ENCODE data around the gene DUSP16. TPM values are rescaled to one million over a fixed set of nuclear protein-coding genes. Genes with fewer than 3 reads are reported as not detected.

DUSP16 gene
- total RNA-seq, 1 experiment from 2014 or later = 10.6 TPM

DNA sequence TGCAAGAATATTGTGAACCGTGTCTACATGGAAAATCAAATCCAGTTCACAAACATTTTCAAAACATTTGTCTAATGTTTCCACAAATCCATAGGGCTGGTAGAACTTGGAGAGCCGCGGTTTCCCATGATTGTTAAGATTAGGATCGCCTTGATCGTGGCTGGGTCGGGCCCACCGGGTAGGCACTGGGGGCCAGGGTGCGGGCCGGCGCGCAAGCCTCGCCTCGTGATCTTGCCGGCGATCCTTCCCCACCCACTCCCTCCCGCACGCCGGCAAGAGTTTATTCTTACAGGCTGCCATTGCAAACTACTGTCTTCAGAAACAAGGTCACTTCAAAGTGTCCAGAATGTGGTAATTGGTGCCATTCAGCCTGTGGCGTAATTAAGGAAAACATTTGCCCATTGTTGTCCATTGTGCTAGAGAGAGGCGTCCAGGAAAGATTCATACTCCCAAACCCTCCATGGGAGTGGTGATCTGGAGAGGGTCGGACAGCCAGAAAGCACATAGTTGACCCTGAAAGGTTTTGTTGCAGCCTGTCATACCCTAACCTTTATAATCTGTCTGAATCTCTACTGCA lies 110.2 kb downstream of the DUSP16 start:
- CTCF ChIA-PET = no interaction called here
- no TSS peak for BruUV-seq (replicated peaks)
- Histone ChIP-seq H3K27me3 (replicated peaks; ENCODE audit: insufficient read depth, low read depth, low read length, poor library complexity) (no peaks in the 10 kb centered on the region), H3K9me3 (ENCODE audit: low read depth, low read length, poor library complexity, severe bottlenecking) (no peaks in the 10 kb centered on the region), H3K4me3 (ENCODE audit: low read depth, low read length, poor library complexity, severe bottlenecking) (no peak overlapping the region), H3K36me3 (ENCODE audit: insufficient read depth, low read length, poor library complexity, severe bottlenecking) (no peaks in the 10 kb centered on the region), H3K27ac (ENCODE audit: low read depth, low read length, poor library complexity, severe bottlenecking) (no peak overlapping the region), H3K4me1 (ENCODE audit: insufficient read depth, low read length, poor library complexity, severe bottlenecking) (no peaks in the 10 kb centered on the region)
- no peak for DNase-seq (ENCODE audit: low spot score)
- POLR2A ChIA-PET (ENCODE audit: low non-redundant PET) = no interaction called here
- TF ChIP-seq, protein P1, sequence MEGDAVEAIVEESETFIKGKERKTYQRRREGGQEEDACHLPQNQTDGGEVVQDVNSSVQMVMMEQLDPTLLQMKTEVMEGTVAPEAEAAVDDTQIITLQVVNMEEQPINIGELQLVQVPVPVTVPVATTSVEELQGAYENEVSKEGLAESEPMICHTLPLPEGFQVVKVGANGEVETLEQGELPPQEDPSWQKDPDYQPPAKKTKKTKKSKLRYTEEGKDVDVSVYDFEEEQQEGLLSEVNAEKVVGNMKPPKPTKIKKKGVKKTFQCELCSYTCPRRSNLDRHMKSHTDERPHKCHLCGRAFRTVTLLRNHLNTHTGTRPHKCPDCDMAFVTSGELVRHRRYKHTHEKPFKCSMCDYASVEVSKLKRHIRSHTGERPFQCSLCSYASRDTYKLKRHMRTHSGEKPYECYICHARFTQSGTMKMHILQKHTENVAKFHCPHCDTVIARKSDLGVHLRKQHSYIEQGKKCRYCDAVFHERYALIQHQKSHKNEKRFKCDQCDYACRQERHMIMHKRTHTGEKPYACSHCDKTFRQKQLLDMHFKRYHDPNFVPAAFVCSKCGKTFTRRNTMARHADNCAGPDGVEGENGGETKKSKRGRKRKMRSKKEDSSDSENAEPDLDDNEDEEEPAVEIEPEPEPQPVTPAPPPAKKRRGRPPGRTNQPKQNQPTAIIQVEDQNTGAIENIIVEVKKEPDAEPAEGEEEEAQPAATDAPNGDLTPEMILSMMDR (conservative IDR thresholded peaks at IDR 0.05; ENCODE audit: low read depth, low read length) = no peak
- no peak for TF ChIP-seq EZH2 (IDR thresholded peaks at IDR 0.05; ENCODE audit: borderline replicate concordance, low read depth, low read length, poor library complexity, severe bottlenecking)
- intact Hi-C loops (cut with micrococcal nuclease; ENCODE audit: unreplicated experiment) = no loop called here

DNA sequence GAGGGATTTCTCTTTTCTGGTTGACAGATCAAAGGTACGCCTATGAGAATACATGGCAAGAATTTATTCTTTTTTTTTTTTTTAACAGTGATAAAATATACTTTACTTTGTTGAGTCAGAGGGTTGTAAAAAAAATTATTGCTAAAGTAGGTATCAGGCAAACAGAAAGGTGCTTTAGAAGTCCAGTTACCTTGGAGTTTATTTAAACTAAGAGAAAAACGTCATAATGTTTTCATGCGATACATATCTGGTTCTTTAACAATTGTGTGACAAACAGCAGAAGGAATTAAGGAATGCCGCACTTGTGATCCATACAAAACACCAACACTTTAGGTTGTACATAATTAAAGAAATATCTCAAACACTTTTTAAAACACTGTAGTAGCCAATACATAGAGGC lies 111.6 kb downstream of the DUSP16 start:
- H3K9me3 ChIP-seq (ENCODE audit: low read depth, low read length, poor library complexity, severe bottlenecking) = no peaks in the 10 kb centered on the region
- H3K4me3 ChIP-seq (ENCODE audit: low read depth, low read length, poor library complexity, severe bottlenecking) = no peak overlapping the region
- DNase-seq (ENCODE audit: low spot score) = no peak
- no peaks in the 10 kb centered on the region for H3K4me1 ChIP-seq (ENCODE audit: insufficient read depth, low read length, poor library complexity, severe bottlenecking)
- intact Hi-C loops (cut with micrococcal nuclease; ENCODE audit: unreplicated experiment) = no loop called here
- POLR2A ChIA-PET (ENCODE audit: low non-redundant PET) = no interaction called here
- no peaks in the 10 kb centered on the region for H3K27me3 ChIP-seq (replicated peaks; ENCODE audit: insufficient read depth, low read depth, low read length, poor library complexity)
- TF ChIP-seq EZH2 (IDR thresholded peaks at IDR 0.05; ENCODE audit: borderline replicate concordance, low read depth, low read length, poor library complexity, severe bottlenecking) = no peak
- TF ChIP-seq, protein P1 (conservative IDR thresholded peaks at IDR 0.05; ENCODE audit: low read depth, low read length) = no peak
- no peaks in the 10 kb centered on the region for H3K36me3 ChIP-seq (ENCODE audit: insufficient read depth, low read length, poor library complexity, severe bottlenecking)
- BruUV-seq (replicated peaks) = no TSS peak
- CTCF ChIA-PET = no interaction called here
- no peak overlapping the region for H3K27ac ChIP-seq (ENCODE audit: low read depth, low read length, poor library complexity, severe bottlenecking)

DNA sequence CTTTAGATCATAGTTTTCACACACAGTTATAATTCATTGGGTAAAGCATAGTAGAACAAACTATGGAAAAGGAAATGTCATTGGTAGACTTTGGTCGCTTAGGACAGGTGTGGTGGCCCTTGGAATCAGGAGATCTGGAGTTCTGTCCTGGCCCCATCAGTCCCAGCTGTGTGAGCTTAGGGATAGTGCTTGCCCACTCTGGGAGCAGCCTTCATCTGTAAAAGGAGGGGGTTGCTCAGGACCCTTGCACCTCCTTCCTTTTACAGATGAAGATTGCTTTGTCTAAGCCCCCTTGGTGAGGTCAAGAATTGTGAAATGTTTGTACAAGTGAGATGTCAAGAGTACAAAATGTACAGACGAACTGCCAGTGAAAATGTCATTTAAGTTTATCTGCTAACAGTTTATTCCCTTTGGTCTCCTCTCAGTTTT lies 112.6 kb downstream of the DUSP16 start:
- POLR2A ChIA-PET (ENCODE audit: low non-redundant PET) = no interaction called here
- intact Hi-C loops (cut with micrococcal nuclease; ENCODE audit: unreplicated experiment) = no loop called here

More for the DNA sequence above, 112.6 kb downstream of the DUSP16 start:
- Histone ChIP-seq H3K4me1 (ENCODE audit: insufficient read depth, low read length, poor library complexity, severe bottlenecking) (no peaks in the 10 kb centered on the region), H3K27me3 (replicated peaks; ENCODE audit: insufficient read depth, low read depth, low read length, poor library complexity) (no peaks in the 10 kb centered on the region), H3K9me3 (ENCODE audit: low read depth, low read length, poor library complexity, severe bottlenecking) (no peaks in the 10 kb centered on the region), H3K27ac (ENCODE audit: low read depth, low read length, poor library complexity, severe bottlenecking) (no peak overlapping the region), H3K36me3 (ENCODE audit: insufficient read depth, low read length, poor library complexity, severe bottlenecking) (no peaks in the 10 kb centered on the region), H3K4me3 (ENCODE audit: low read depth, low read length, poor library complexity, severe bottlenecking) (no peak overlapping the region)
- no peak for TF ChIP-seq EZH2 (IDR thresholded peaks at IDR 0.05; ENCODE audit: borderline replicate concordance, low read depth, low read length, poor library complexity, severe bottlenecking)
- TF ChIP-seq, protein P1 (conservative IDR thresholded peaks at IDR 0.05; ENCODE audit: low read depth, low read length) = no peak
- no TSS peak for BruUV-seq (replicated peaks)
- DNase-seq (ENCODE audit: low spot score) = no peak
- CTCF ChIA-PET = no interaction called here
